GM12875 (cell line): ENCODE results near the gene LPCAT1.

Source experiments
- H3K4me3 ChIP-seq: one replicate; pipeline ENCODE4 v1.5.1; 2011; ENCODE audit warnings: low read depth, low read length, control low read depth
- TF ChIP-seq, protein P1 (sequence below): IDR thresholded peaks from 2 replicates; pipeline ENCODE4 v1.5.1; 2011; ENCODE audit warnings: low read depth, mild to moderate bottlenecking, control low read depth, inconsistent platforms, low read length, moderate library complexity, borderline replicate concordance; ENCODE audit not compliant: insufficient read depth

LPCAT1 gene

GRCh38 chr5:1418921-1419280 is 104.9 kb downstream of the LPCAT1 start:
- TF ChIP-seq, protein P1, sequence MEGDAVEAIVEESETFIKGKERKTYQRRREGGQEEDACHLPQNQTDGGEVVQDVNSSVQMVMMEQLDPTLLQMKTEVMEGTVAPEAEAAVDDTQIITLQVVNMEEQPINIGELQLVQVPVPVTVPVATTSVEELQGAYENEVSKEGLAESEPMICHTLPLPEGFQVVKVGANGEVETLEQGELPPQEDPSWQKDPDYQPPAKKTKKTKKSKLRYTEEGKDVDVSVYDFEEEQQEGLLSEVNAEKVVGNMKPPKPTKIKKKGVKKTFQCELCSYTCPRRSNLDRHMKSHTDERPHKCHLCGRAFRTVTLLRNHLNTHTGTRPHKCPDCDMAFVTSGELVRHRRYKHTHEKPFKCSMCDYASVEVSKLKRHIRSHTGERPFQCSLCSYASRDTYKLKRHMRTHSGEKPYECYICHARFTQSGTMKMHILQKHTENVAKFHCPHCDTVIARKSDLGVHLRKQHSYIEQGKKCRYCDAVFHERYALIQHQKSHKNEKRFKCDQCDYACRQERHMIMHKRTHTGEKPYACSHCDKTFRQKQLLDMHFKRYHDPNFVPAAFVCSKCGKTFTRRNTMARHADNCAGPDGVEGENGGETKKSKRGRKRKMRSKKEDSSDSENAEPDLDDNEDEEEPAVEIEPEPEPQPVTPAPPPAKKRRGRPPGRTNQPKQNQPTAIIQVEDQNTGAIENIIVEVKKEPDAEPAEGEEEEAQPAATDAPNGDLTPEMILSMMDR = no peak
- H3K4me3 ChIP-seq = no peak overlapping the region

DNA sequence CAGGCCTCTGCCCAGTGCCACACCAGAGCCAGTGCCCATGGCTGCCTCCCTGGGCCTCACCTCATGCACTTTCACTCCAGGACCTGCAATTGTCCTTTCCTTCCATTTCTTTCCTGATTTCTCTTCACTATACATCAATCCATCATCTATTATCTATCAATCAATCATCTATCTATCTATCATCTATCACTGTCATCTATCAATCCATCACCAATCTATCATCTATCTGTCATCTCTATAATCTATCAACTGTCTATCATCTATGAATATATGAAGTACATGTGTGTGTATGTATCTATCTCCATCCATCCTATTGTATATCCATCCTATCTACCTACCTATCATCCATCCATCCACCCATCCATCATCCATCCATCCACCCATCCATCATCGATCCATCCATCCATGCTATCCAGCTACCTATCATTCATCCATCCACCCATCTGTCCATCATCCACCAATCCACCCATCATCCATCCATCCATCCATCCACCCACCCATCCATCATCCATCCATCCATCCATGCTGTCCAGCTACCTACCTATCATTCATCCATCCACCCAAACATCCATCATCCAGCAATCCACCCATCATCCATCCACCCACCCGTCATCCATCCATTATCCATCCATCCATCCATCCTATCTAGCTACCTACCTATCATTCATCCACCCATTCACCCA is 105.4 kb downstream of the LPCAT1 start:
- no peak overlapping the region for H3K4me3 ChIP-seq
- TF ChIP-seq, protein P1 = no peak

GRCh38 chr5:1417586-1418225 is 106.1 kb downstream of the LPCAT1 start:
- no peak overlapping the region for H3K4me3 ChIP-seq
- TF ChIP-seq, protein P1 = no peak

- TF ChIP-seq, protein P1 = no peak
- no peak overlapping the region for H3K4me3 ChIP-seq
Observed at GRCh38 chr5:1416856-1417469, 106.8 kb downstream of the LPCAT1 start.

DNA sequence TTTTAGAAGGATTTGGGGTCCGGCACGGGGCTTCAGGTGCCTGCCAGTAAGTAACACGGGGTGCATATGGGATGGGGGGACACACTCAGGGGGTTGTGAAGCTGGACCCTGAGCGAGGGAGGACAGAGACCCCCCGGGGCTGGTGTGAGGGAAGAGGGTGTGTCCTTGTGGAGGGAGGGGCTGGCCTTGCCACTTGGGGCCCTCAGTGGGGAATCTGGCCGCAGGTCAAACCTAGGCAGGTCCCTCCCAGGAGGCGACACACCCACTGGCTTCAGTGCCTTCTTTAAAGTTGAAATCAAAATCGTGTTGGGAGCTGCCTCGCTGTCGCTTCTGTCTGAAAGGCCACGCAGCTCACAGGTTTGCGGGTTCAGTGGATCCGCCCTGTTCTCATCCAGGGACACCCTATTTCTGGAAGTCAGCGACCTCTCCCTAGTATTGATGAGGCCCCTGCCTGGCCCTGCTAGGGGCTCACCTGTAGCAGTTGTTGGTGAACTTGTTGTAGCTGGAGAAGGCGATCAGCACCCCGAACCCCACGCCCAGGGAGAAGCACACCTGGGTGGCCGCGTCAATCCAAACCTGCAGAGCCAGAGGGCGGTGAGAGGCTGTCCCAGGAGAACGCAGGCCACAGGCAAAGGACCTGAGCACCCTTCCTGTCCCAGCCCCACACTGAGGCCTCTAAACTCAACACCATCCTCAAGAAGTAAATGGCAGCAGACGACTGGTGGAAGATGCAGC is 108.0 kb downstream of the LPCAT1 start:
- TF ChIP-seq, protein P1 = no peak
- H3K4me3 ChIP-seq = no peak overlapping the region

DNA sequence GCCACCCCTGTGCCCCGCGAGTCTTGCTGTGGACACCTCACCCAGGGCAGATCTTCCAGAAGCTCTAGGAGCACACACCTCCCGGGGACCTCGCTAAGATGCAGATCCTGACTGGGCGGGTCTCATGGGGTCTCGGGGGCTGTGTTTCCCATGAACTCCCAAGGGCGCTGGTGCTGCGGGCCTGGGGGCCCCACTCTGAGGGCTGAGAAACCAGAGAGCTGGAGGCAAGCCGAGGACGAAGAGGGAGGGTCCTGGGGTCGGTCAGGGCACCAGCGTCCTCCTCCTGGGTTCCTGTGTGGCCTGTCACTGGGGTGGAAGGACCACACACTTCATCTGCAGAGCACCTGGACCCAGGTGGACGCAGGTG is 108.7 kb downstream of the LPCAT1 start:
- TF ChIP-seq, protein P1 = no peak
- no peak overlapping the region for H3K4me3 ChIP-seq
